ENCODE results near the gene ACVR1. TPM values are rescaled to one million over a fixed set of nuclear protein-coding genes. Genes with fewer than 3 reads are reported as not detected.

Gene ACVR1
- total RNA-seq, 3 donors from 2014 or later: 14.7 to 38.4 (median 15.8) TPM

- Histone ChIP-seq H3K9me3 (no peaks in the 10 kb centered on the region), H3K4me3 (no peak overlapping the region), H3K4me1 (ENCODE audit: low read depth) (peaks cover 3% of the 10 kb centered on the region), H3K36me3 (ENCODE audit: low read depth) (no peaks in the 10 kb centered on the region)
- intact Hi-C loops (cut with DNase I, micrococcal nuclease): no loop called here
- no peak for ATAC-seq
- no peak for TF ChIP-seq CTCF (IDR thresholded peaks at IDR 0.05)
- no peak for DNase-seq
Measured at GRCh38 chr2:157842106-157842879, 33.8 kb downstream of the ACVR1 start.

GRCh38 chr2:157841485-157841884 lies 34.6 kb downstream of the ACVR1 start:
- DNase-seq: no peak
- no peaks in the 10 kb centered on the region for H3K36me3 ChIP-seq (ENCODE audit: low read depth)
- intact Hi-C loops (cut with DNase I, micrococcal nuclease): no loop called here
- H3K9me3 ChIP-seq: no peaks in the 10 kb centered on the region
- no peak for ATAC-seq
- H3K4me1 ChIP-seq (ENCODE audit: low read depth): peaks cover 9% of the 10 kb centered on the region
- no peak for TF ChIP-seq CTCF (IDR thresholded peaks at IDR 0.05)
- no peak overlapping the region for H3K4me3 ChIP-seq

- no peak for TF ChIP-seq CTCF (IDR thresholded peaks at IDR 0.05)
- peaks cover 11% of the 10 kb centered on the region for H3K4me1 ChIP-seq (ENCODE audit: low read depth)
- no peak overlapping the region for H3K4me3 ChIP-seq
- no peaks in the 10 kb centered on the region for H3K36me3 ChIP-seq (ENCODE audit: low read depth)
- no peaks in the 10 kb centered on the region for H3K9me3 ChIP-seq
- intact Hi-C loops (cut with DNase I, micrococcal nuclease): no loop called here
- ATAC-seq (peak; percentile 37), DNase-seq (peak in 2 of 3 donors; percentile 1 to 50)
Measured at GRCh38 chr2:157840568-157841156, 35.5 kb downstream of the ACVR1 start.

DNA sequence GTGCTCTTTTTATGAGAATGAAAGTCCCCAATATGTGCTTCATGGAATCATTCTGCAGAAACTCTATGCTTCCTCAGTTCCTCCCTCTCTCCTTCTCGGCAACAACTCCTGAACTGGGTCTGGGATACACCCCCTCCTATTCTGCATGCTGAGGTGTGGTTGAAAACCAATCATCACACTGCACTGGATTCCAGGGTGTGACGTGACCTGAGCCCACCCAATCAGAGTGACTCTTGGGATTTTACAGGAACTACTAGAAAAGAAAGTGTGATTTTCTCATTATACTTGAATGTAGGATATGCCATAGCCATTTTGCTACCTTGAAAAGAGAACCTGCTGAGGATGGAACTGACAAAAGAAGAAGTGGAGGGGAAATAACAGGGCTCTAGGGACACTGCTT lies 36.3 kb downstream of the ACVR1 start:
- DNase-seq (no peak), ATAC-seq (no peak)
- Histone ChIP-seq H3K36me3 (ENCODE audit: low read depth) (no peaks in the 10 kb centered on the region), H3K4me3 (no peak overlapping the region), H3K4me1 (ENCODE audit: low read depth) (peaks cover 11% of the 10 kb centered on the region), H3K9me3 (no peaks in the 10 kb centered on the region)
- intact Hi-C loops (cut with DNase I, micrococcal nuclease): no loop called here
- no peak for TF ChIP-seq CTCF (IDR thresholded peaks at IDR 0.05)

- DNase-seq (no peak), ATAC-seq (no peak)
- Histone ChIP-seq H3K4me1 (ENCODE audit: low read depth) (peaks cover 11% of the 10 kb centered on the region), H3K36me3 (ENCODE audit: low read depth) (no peaks in the 10 kb centered on the region), H3K4me3 (no peak overlapping the region), H3K9me3 (no peaks in the 10 kb centered on the region)
- intact Hi-C loops (cut with DNase I, micrococcal nuclease): no loop called here
- TF ChIP-seq CTCF (IDR thresholded peaks at IDR 0.05): no peak
Measured at GRCh38 chr2:157839162-157839801, 36.8 kb downstream of the ACVR1 start.

Data from mucosa of descending colon (tissue), 3 donors.